Kidney epithelial cell (primary cell): ENCODE data around the gene FOSL2. TPM values are rescaled to one million over a fixed set of nuclear protein-coding genes. Genes with fewer than 3 reads are reported as not detected.

Experiments used
- DNase-seq: peaks from one replicate; pipeline ENCODE4 v3.0.0-alpha.2; 2010; ENCODE audit warnings: low read depth
- H3K27me3 ChIP-seq: 2 replicates; pipeline ENCODE4 v1.6.0; 2011; ENCODE audit warnings: low read length; ENCODE audit not compliant: control insufficient read depth, insufficient read depth
- H3K36me3 ChIP-seq: 2 replicates; pipeline ENCODE4 v1.5.1; 2011; ENCODE audit warnings: low read length; ENCODE audit not compliant: control insufficient read depth, insufficient read depth
- H3K4me3 ChIP-seq: 2 replicates; pipeline ENCODE4 v1.5.1; 2011; ENCODE audit warnings: low read depth, mild to moderate bottlenecking, control low read depth, low read length
- total RNA-seq: library from RNA; depleted of rRNA; stranded (reverse); fragments of >200 nt; gene quantifications from 2 replicates; pipeline ENCODE4 v1.2.3, GENCODE V29; 2015
- TF ChIP-seq, protein P1 (sequence below): IDR thresholded peaks from 2 replicates; pipeline ENCODE4 v1.5.1; 2011; ENCODE audit warnings: mild to moderate bottlenecking, moderate library complexity, low read length, control low read depth, inconsistent platforms; ENCODE audit not compliant: insufficient read depth, poor library complexity, severe bottlenecking

Gene FOSL2
- total RNA-seq, 1 donor from 2014 or later: 85.5 TPM

DNA sequence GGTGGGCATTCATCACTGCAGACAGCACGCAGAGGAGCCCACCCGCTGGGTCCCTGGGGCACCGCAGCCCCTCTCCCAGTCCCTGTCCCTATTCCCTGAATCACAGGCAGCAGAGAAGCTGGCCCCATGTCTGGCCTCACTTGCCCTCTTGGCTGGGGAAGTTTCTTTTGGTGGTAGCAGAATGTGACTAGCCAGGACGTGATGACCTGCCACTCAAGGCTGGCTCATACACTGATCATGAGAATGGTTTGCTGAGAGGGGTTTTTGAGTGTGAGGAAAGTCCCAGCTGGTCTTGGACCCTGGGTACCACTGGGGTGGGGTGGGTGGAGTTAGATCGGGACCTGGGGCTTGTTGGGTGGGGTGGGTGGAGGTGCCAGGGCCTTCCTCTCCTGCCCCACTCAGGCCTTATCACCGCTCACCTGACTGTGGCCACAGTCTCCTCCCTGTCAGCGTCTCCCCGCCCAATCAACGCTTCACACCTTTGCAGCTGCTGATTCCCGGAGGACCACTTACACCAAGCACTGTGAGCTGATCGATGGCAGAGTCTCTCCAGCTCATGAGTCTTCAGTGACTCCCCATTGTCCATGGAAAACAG, 28.9 kb upstream of the FOSL2 start:
- no peak overlapping the region for H3K4me3 ChIP-seq
- DNase-seq: no peak
- H3K27me3 ChIP-seq: no peaks in the 10 kb centered on the region
- no peaks in the 10 kb centered on the region for H3K36me3 ChIP-seq
- TF ChIP-seq, protein P1, sequence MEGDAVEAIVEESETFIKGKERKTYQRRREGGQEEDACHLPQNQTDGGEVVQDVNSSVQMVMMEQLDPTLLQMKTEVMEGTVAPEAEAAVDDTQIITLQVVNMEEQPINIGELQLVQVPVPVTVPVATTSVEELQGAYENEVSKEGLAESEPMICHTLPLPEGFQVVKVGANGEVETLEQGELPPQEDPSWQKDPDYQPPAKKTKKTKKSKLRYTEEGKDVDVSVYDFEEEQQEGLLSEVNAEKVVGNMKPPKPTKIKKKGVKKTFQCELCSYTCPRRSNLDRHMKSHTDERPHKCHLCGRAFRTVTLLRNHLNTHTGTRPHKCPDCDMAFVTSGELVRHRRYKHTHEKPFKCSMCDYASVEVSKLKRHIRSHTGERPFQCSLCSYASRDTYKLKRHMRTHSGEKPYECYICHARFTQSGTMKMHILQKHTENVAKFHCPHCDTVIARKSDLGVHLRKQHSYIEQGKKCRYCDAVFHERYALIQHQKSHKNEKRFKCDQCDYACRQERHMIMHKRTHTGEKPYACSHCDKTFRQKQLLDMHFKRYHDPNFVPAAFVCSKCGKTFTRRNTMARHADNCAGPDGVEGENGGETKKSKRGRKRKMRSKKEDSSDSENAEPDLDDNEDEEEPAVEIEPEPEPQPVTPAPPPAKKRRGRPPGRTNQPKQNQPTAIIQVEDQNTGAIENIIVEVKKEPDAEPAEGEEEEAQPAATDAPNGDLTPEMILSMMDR: no peak

DNA sequence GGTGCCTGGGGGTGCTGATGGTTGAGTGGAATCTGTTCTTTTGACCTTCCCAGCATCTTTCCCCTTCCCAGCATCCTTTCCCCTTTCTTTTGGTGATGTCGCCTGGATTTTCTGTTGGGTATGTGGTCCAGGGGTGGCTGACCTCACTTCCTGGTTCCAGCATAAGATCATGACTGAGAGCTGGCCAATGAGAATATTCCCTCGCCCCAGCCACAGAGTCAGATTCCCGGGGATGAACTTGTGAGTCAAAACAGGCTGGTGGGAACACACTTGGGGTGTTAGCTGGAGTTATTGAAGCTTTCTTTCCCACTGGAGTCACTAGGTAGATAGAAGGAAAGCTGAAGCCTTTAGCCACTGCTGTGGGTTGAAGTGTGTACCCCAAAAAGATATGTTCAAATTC, 28.0 kb upstream of the FOSL2 start:
- DNase-seq: peak; percentile 16
- Histone ChIP-seq H3K4me3 (no peak overlapping the region), H3K27me3 (no peaks in the 10 kb centered on the region), H3K36me3 (no peaks in the 10 kb centered on the region)
- TF ChIP-seq, protein P1: no peak

DNA sequence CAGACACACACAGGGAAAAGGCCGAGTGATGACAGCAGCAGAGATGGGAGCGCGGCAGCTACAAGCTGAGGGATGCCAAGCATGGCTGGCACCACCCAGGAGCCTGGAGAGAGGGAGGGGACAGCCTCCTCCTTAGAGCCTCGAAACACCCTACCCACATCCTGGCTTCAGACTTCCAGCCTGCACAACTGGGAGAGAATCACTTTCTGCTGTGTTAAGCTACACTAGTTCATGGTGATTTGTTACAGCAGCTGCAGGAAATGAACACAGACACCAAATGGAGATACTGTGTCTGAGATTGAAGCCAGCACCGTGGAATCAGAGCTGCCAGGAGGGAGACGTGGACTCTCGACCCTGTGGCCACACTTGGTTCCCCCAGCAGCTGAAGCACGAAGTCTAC, 27.5 kb upstream of the FOSL2 start:
- Histone ChIP-seq H3K27me3 (no peaks in the 10 kb centered on the region), H3K4me3 (no peak overlapping the region), H3K36me3 (no peaks in the 10 kb centered on the region)
- no peak for DNase-seq
- TF ChIP-seq, protein P1: no peak

DNA sequence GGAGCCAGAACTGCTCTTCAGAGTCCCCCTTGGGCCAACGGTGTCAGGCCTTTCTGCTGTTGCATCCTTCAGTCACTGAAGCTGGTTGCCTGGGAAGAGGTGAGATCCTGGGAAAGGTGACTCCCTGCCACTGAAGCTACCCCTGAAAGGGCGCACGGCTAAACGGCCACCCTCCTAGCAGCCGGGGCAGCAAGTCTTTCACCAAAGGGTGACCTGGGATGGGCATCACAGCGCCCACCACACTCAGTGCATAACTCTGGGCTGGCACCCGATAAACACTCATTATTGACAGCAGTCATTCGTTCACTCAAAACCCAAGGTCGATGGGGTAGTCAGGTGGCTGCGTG, 26.5 kb upstream of the FOSL2 start:
- TF ChIP-seq, protein P1: no peak
- H3K4me3 ChIP-seq: no peak overlapping the region
- no peaks in the 10 kb centered on the region for H3K36me3 ChIP-seq
- no peaks in the 10 kb centered on the region for H3K27me3 ChIP-seq
- no peak for DNase-seq

DNA sequence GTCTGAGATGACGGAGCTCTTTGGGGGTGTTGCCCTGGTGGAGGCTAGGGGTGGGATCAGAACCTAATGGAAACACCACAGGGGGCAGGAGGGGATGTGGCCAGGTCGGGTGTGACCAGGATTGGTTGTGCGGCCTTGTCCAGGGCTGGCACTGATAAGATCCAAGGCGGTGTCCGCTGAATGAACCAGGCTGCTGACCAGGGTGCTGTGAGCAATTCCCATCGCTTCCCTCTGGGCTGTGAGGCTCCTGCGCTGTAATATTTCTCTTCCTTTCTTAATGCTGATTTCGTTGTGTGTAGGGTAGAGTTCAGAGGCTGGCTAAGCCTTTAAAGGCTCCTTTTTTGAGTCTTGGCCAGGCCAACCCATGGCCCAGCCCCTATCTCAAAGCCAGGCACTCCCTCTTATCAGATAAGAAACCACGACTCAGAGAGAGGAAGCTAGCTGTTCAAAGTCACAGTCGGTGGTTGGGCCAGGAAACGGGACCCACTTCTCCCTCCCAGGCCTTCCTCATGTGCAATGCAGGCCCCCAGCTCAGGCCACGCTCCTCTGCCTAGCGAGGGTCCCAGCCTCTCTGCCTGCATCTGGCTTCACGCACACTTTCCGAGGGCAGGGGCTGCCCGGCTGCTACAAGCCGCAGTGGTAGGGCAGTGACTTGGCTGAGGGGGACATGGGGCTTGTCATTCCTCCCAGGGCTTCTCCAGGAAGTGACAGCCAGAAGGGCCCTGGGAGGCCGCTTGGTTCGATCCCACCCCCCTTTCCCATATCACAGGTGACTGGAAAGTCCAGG, 26.0 kb upstream of the FOSL2 start:
- H3K36me3 ChIP-seq: no peaks in the 10 kb centered on the region
- no peaks in the 10 kb centered on the region for H3K27me3 ChIP-seq
- TF ChIP-seq, protein P1: no peak
- H3K4me3 ChIP-seq: no peak overlapping the region
- DNase-seq: no peak
